Measurements from ENCODE around the gene PPFIBP1.

- no peak for TF ChIP-seq CTCF (IDR thresholded peaks at IDR 0.05; ENCODE audit: poor library complexity)
- TF ChIP-seq EZH2 (IDR thresholded peaks at IDR 0.05; ENCODE audit: borderline replicate concordance), result no peak
Observed at GRCh38 chr12:27693403-27693802, 169.4 kb downstream of the PPFIBP1 start.

Measured in hepatocyte (in vitro differentiated cells).